Measurements from ENCODE around the gene DNMT3L. TPM values are rescaled to one million over a fixed set of nuclear protein-coding genes. Genes with fewer than 3 reads are reported as not detected.
A peak's percentile ranks its signal among the peaks of the same experiment; 100 is the strongest.
"Not testable (repeated sequence)": the region's sequence is repeated elsewhere in the genome, so short reads cannot be mapped to it uniquely, and the experiment has no call there.

Gene DNMT3L
- total RNA-seq, 3 donors from 2014 or later, result not detected

DNA sequence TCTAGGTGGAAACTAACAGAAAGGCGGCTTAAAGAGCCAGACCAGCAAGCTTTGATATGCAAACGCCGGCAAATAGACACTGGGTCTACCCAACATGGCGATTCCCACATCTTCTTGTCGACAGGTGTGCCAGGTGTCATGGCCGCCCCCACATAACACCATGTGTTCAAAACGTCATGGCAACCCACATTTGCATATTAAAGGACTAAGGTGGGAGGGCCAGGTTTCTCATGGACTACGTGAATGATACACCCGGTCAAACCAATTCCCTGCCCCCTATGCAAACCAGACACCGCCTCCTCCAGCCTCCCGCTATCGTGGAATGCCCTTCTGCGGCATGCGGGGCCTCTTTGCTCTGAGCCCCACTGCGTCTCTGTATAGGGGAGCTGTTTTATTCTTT is 62.2 kb downstream of the DNMT3L start:
- intact Hi-C loops (cut with DNase I, micrococcal nuclease), result no loop called here
- Histone ChIP-seq H3K36me3 (ENCODE audit: low read depth) (no peaks in the 10 kb centered on the region), H3K4me1 (ENCODE audit: low read depth) (no peaks in the 10 kb centered on the region), H3K9me3 (no peaks in the 10 kb centered on the region), H3K4me3 (no peak overlapping the region)
- peak in 2 of 3 donors; percentile 7 to 17 for DNase-seq
- TF ChIP-seq, protein P1, sequence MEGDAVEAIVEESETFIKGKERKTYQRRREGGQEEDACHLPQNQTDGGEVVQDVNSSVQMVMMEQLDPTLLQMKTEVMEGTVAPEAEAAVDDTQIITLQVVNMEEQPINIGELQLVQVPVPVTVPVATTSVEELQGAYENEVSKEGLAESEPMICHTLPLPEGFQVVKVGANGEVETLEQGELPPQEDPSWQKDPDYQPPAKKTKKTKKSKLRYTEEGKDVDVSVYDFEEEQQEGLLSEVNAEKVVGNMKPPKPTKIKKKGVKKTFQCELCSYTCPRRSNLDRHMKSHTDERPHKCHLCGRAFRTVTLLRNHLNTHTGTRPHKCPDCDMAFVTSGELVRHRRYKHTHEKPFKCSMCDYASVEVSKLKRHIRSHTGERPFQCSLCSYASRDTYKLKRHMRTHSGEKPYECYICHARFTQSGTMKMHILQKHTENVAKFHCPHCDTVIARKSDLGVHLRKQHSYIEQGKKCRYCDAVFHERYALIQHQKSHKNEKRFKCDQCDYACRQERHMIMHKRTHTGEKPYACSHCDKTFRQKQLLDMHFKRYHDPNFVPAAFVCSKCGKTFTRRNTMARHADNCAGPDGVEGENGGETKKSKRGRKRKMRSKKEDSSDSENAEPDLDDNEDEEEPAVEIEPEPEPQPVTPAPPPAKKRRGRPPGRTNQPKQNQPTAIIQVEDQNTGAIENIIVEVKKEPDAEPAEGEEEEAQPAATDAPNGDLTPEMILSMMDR (IDR thresholded peaks at IDR 0.05), result no peak
- no peak for ATAC-seq

DNA sequence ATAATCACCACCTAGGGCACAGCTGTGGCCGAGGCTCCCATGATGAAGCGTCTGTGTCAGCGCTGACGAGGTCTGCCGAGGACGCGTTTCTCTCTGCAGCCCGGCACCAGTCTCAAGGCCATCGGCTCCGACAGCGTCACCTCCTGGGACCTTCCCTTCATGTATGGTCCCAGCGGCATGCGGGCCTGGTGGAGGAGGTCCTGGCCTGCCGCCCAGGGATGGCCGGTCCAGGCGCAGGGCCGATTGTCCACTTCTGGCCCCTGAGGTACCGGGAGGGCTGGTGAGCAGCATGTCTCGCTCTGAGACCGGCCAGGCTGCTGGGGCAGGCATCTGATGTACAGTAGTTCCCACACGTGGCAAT is 64.6 kb downstream of the DNMT3L start:
- intact Hi-C loops (cut with DNase I, micrococcal nuclease); ATAC-seq: not testable (repeated sequence)

More for the DNA sequence above, 64.6 kb downstream of the DNMT3L start:
- not testable (repeated sequence) for H3K4me3 ChIP-seq; H3K4me1 ChIP-seq (ENCODE audit: low read depth); H3K36me3 ChIP-seq (ENCODE audit: low read depth); H3K9me3 ChIP-seq
- peak in 2 of 3 donors; percentile 24 to 34 for DNase-seq

Other genes with a start within 250 kb of the DNMT3L start
- gene TRAPPC10, start 249.6 kb downstream of the DNMT3L start, total RNA-seq, result 10 to 100 TPM; 57.7 to 86.8 (median 61.9) TPM
- 10 to 100 TPM in 1 of 3 donors, 1 to 10 TPM in 2; 3.0 to 10.4 (median 4.5) TPM for gene PWP2, start 154.5 kb downstream of the DNMT3L start, total RNA-seq
- 10 to 100 TPM in 2 of 3 donors, 1 to 10 TPM in 1; 7.1 to 12.2 (median 10.3) TPM for gene GATD3, start 128.2 kb downstream of the DNMT3L start, total RNA-seq
- 1 to 10 TPM; 3.0 to 8.5 (median 6.0) TPM for gene ICOSLG, start 21.0 kb downstream of the DNMT3L start, total RNA-seq
- gene AIRE, start 24.0 kb upstream of the DNMT3L start, total RNA-seq, result under 1 TPM in 2 of 3 donors, not detected in 1; 0.12 to 0.16 TPM
- 100 to 1,000 TPM; 150 to 299 (median 237) TPM for gene PFKL, start 38.2 kb upstream of the DNMT3L start, total RNA-seq
- gene CFAP410, start 77.5 kb upstream of the DNMT3L start, total RNA-seq, result 10 to 100 TPM; 22.0 to 33.0 (median 26.6) TPM
- 10 to 100 TPM in 1 of 3 donors, 1 to 10 TPM in 2; 1.5 to 10.3 (median 7.2) TPM for gene TRPM2, start 91.7 kb upstream of the DNMT3L start, total RNA-seq
- 10 to 100 TPM in 1 of 3 donors, 1 to 10 TPM in 2; 2.1 to 17.9 (median 2.7) TPM for gene LRRC3, start 193.6 kb upstream of the DNMT3L start, total RNA-seq